HL-60 (cell line): ENCODE results near the gene PRR12.

Source experiments
- DNase-seq, 2 experiments: peaks; one replicate each; pipeline ENCODE4 v3.0.0-alpha.2; 2010 to 2020; ENCODE audit warnings: low read depth in 1 of 2, low spot score in 1 of 2
- H3K27ac ChIP-seq: fragments of 250-450 bp; sonication (Bioruptor Pico); replicated peaks from 2 replicates; pipeline ENCODE4 v1.5.1; 2020; ENCODE audit warnings: mild to moderate bottlenecking, moderate library complexity
- H3K27me3 ChIP-seq: fragments of 250-450 bp; sonication (Bioruptor Pico); 2 replicates; pipeline ENCODE4 v1.5.1; 2021; ENCODE audit warnings: mild to moderate bottlenecking, moderate library complexity; ENCODE audit not compliant: insufficient read depth, poor library complexity, severe bottlenecking
- H3K4me3 ChIP-seq: replicated peaks from 2 replicates; pipeline ENCODE4 v1.5.1; 2011; ENCODE audit warnings: mild to moderate bottlenecking, control low read depth, low read length; ENCODE audit not compliant: insufficient read depth
- CTCF ChIP-seq: IDR thresholded peaks from one replicate; pipeline ENCODE4 v1.5.1; 2011; ENCODE audit warnings: low read length, control low read depth, inconsistent platforms; ENCODE audit not compliant: insufficient read depth
- GABPA ChIP-seq: IDR thresholded peaks from 2 replicates; pipeline ENCODE4 v1.6.1; 2012; ENCODE audit warnings: low read depth
- POLR2AphosphoS5 ChIP-seq: IDR thresholded peaks from 2 replicates; pipeline ENCODE4 v1.6.1; 2012; ENCODE audit warnings: low read depth
- REST ChIP-seq: IDR thresholded peaks from 2 replicates; pipeline ENCODE4 v1.6.1; 2012; ENCODE audit warnings: low read depth; ENCODE audit not compliant: insufficient replicate concordance
- SPI1 ChIP-seq: IDR thresholded peaks from 2 replicates; pipeline ENCODE4 v1.6.1; 2012; ENCODE audit warnings: low read depth, mild to moderate bottlenecking, borderline replicate concordance

Gene PRR12

GRCh38 chr19:49566302-49566701, 24.7 kb upstream of the PRR12 start:
- no peak for DNase-seq
- Histone ChIP-seq H3K27ac (no peak overlapping the region), H3K4me3 (no peak overlapping the region), H3K27me3 (no peaks in the 10 kb centered on the region)
- TF ChIP-seq CTCF, result no peak
- TF ChIP-seq GABPA, result no peak
- TF ChIP-seq SPI1, result no peak
- no peak for TF ChIP-seq REST
- TF ChIP-seq POLR2AphosphoS5, result no peak

GRCh38 chr19:49567861-49568441, 23.0 kb upstream of the PRR12 start:
- no peak overlapping the region for H3K4me3 ChIP-seq
- no peak overlapping the region for H3K27ac ChIP-seq
- no peak for TF ChIP-seq GABPA
- TF ChIP-seq SPI1, result no peak
- no peak for TF ChIP-seq CTCF
- no peak for TF ChIP-seq REST
- TF ChIP-seq POLR2AphosphoS5, result no peak
- no peak for DNase-seq
- no peaks in the 10 kb centered on the region for H3K27me3 ChIP-seq

- Histone ChIP-seq H3K4me3 (no peak overlapping the region), H3K27me3 (no peaks in the 10 kb centered on the region), H3K27ac (no peak overlapping the region)
- TF ChIP-seq REST, result no peak
- no peak for TF ChIP-seq POLR2AphosphoS5
- TF ChIP-seq SPI1, result no peak
- TF ChIP-seq GABPA, result no peak
- peak; percentile 98 for TF ChIP-seq CTCF
- DNase-seq, result peak; percentile 57 to 78
Measured at GRCh38 chr19:49570138-49570856, 20.7 kb upstream of the PRR12 start.
